PFSK-1 (cell line): ENCODE measurements around the gene SNX12. TPM values are rescaled to one million over a fixed set of nuclear protein-coding genes. Genes with fewer than 3 reads are reported as not detected.

Experiments used
- FOXP2 ChIP-seq: optimal IDR thresholded peaks from 2 replicates; pipeline ENCODE3; 2011; ENCODE audit warnings: borderline replicate concordance, control low read depth, inconsistent platforms; ENCODE audit not compliant: insufficient read depth; ENCODE audit errors: extremely low read length, extremely low read depth
- POLR2AphosphoS5 ChIP-seq: IDR thresholded peaks from 2 replicates; pipeline ENCODE4 v1.6.1; 2012; ENCODE audit warnings: low read depth, mild to moderate bottlenecking, control low read depth, low read length, moderate library complexity
- REST ChIP-seq, 2 experiments: IDR thresholded peaks; 2 replicates each; pipeline versions ENCODE4 v1.6.1 to v1.8.0; 2011 to 2012; ENCODE audit warnings: low read depth in 2 of 2, low read length in 2 of 2, control low read depth in 1 of 2, inconsistent platforms in 1 of 2, mild to moderate bottlenecking in 1 of 2, moderate library complexity in 1 of 2; ENCODE audit not compliant: insufficient read depth in 1 of 2
- SIN3A ChIP-seq: IDR thresholded peaks from 2 replicates; pipeline ENCODE4 v1.6.1; 2012; ENCODE audit warnings: mild to moderate bottlenecking, low read length, moderate library complexity, borderline replicate concordance; ENCODE audit not compliant: insufficient read depth
- TAF1 ChIP-seq: IDR thresholded peaks from 2 replicates; pipeline ENCODE4 v1.6.1; 2012; ENCODE audit warnings: low read length, control low read depth, borderline replicate concordance; ENCODE audit not compliant: insufficient read depth
- polyA plus RNA-seq: library from polyadenylated mRNA; unstranded; fragments of >200 nt; gene quantifications from one replicate; pipeline ENCODE4 v1.2.1, GENCODE V29; 2012; ENCODE audit warnings: low read depth, missing spikeins; ENCODE audit not compliant: insufficient read length

SNX12 gene
- polyA plus RNA-seq = 57.3 TPM

DNA sequence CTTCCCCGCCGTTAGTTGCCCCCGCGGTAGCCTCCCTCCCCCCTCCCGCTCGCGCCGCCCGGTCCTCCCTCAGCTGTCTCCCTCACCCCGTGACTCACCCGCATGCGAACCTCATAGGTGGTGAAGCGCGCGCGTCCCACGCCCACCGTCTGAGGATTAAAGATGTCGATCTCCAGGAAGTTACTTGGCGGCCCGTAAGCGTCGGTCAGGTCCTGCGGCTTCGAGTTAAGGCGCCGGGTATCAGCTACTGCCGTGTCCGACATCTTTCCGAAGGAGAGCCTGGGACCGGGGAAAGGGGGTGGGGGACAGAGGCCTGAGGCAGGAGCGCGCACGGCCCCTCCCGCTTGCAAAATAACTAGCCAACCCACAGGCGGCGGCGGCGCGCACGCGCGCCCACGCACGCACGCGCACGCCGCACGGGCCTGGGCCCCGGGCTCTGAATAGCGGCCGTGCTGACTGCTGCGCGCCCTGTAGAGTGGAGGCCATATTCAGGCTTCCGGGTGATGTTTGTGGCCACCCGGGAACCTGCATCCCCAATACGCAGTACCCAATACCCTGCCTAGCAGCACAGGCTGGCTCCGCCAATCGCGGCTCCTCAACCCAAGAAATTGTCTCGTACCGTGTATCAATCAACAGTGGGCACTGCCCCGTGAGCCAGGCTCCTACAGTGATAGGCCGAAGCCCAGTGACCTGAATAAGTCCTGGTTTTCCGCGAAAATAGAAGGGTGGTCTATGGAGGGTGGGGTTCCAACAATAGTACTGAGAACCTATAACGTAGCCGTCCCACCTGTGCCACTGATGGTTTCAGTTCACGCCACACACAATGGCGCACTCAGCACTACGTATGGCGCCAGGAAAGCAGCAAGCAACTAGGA, at the start of gene SNX12:
Gene SNX12, minus strand, starts transcription at position 291 of the 875 bp plus-strand sequence. Its CDS starts 28 bp downstream, at position 263.
- TF ChIP-seq TAF1 (peak; percentile 58; the same call in 1 of the 2 replicates), REST (IDR thresholded peaks at IDR 0.05; ENCODE audit: insufficient read depth in 1 of 2, low read depth in 2 of 2, low read length in 2 of 2) (0 out of 4 replicates have a peak, but pooled peaks of 1 of the 2 experiments have one; percentile 17), FOXP2 (peak; percentile 81), SIN3A (peak; percentile 17; the same call in 1 of the 2 replicates), POLR2AphosphoS5 (peak; percentile 60)

- TF ChIP-seq SIN3A (no peak), REST (IDR thresholded peaks at IDR 0.05; ENCODE audit: insufficient read depth in 1 of 2, low read depth in 2 of 2, low read length in 2 of 2) (no peak), POLR2AphosphoS5 (no peak), TAF1 (no peak), FOXP2 (no peak)
Measured at GRCh38 chrX:71117358-71117757, 49.2 kb upstream of the SNX12 start.

DNA sequence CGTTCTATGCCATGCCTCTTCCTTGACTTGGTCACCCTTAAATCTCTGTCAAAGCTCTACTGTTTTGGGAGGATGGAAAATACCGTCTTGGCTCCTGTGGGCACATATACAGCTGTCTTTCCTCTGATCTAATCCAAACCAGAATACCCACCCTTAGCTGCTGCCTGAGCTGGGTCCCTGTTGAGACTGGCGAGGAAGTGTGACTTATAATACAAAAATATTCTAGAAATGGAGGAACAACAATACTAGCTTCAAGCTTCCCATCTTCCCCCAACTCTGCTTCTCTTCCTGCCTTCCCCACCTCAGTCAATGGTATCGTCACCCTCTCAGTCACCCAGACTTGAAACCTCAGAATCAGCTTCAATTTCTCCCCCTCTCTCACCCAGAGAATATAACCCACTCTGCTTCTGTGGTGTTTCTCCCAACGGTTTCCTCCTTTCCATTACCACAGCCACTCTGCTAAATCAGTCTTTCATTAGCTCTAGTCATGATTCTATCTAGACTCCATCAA, 43.8 kb upstream of the SNX12 start:
- no peak for TF ChIP-seq POLR2AphosphoS5
- TF ChIP-seq TAF1 = no peak

DNA sequence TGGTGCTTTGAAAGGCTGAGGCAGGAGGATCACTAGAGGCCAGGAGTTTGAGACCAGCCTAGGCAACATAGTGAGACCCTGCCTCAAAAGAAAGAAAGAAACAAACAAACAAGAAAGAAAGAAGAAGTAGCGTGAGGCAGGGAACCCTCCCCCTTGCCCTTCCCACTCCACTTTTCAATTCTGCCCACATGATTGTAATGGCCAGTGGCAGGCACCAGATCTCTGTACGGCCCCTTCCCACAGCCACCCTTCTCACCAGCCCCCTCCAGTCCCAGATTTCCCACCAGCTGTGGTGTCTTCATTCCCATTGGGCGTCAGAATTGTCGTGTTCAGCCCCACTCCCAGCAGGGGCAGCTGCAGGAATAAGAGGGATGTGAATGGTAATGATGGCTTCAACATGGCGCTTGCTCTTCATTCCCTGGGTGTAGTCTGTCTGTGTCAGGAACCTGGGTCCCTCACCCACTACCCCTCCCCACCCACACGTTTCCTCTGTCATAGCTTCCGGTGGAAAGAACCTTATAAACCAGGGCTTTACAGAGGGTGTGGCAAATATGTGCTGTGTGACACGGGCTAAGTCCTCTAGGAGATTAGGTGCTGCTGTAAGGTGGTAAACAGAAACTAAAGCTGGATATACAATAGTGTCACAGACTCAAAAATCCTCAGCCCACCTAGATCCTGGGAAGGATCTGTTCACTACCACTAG, 43.2 kb upstream of the SNX12 start, which contains the start of gene IL2RG:
Gene IL2RG, minus strand, starts transcription at position 437 of the 703 bp plus-strand sequence. Its CDS starts 38 bp downstream, at position 399.
- TF ChIP-seq REST (IDR thresholded peaks at IDR 0.05; ENCODE audit: insufficient read depth in 1 of 2, low read depth in 2 of 2, low read length in 2 of 2) (no peak), POLR2AphosphoS5 (no peak), FOXP2 (no peak), TAF1 (no peak), SIN3A (no peak)

- TF ChIP-seq REST (IDR thresholded peaks at IDR 0.05; ENCODE audit: insufficient read depth in 1 of 2, low read depth in 2 of 2, low read length in 2 of 2) (no peak), TAF1 (no peak), POLR2AphosphoS5 (no peak), FOXP2 (no peak), SIN3A (no peak)
Measured at GRCh38 chrX:71109051-71109450, 40.9 kb upstream of the SNX12 start.
